Breast epithelium (tissue), 4 donors: ENCODE results near the gene TF. TPM values are rescaled to one million over a fixed set of nuclear protein-coding genes. Genes with fewer than 3 reads are reported as not detected.

Experiments
- DNase-seq, 2 donors: peaks; one replicate each; pipeline ENCODE4 v3.0.0-alpha.2; 2019; ENCODE audit warnings: low spot score in 2 of 2
- H3K27ac ChIP-seq, 2 donors: fragments of 200-600 bp; sonication (generic) in 1 of 2; one replicate each; pipeline ENCODE4 v1.5.1; 2016 to 2019; ENCODE audit warnings: mild to moderate bottlenecking in 1 of 2
- H3K27me3 ChIP-seq, 2 donors: fragments of 200-600 bp; sonication (generic) in 1 of 2; one replicate each; pipeline versions ENCODE4 v1.5.1 to v1.6.0; 2017 to 2019; ENCODE audit warnings: control low read depth in 1 of 2, mild to moderate bottlenecking in 1 of 2
- H3K36me3 ChIP-seq: fragments of 200-600 bp; one replicate; pipeline ENCODE4 v1.5.1; 2019
- H3K4me1 ChIP-seq, 2 donors: fragments of 200-600 bp; sonication (generic); one replicate each; pipeline ENCODE4 v1.5.1; 2016 to 2019; ENCODE audit warnings: control low read depth in 1 of 2
- H3K4me3 ChIP-seq, 3 donors: fragments of 200-600 bp; sonication (generic); 1 replicate in 2 of 3; 2 replicates in 1 of 3; pipeline ENCODE4 v1.5.1; 2016 to 2019; ENCODE audit warnings: mild to moderate bottlenecking in 3 of 3, moderate library complexity in 2 of 3
- H3K9me3 ChIP-seq, 2 donors: fragments of 200-600 bp; sonication (generic) in 1 of 2; one replicate each; pipeline ENCODE4 v1.5.1; 2016 to 2019; ENCODE audit warnings: control low read depth in 1 of 2
- POLR2A ChIP-seq: fragments of 450-650 bp; IDR thresholded peaks from one replicate; pipeline ENCODE4 v1.6.1; 2016; ENCODE audit warnings: antibody characterized with exemption, mild to moderate bottlenecking, moderate library complexity
- POLR2AphosphoS5 ChIP-seq, 3 donors: sonication (generic); formaldehyde crosslinking; IDR thresholded peaks; one replicate each; pipeline ENCODE4 v1.6.1; 2017; ENCODE audit warnings: antibody characterized with exemption in 3 of 3
- intact Hi-C: fragments of 100-400 bp; cut with DNase I; formaldehyde crosslinking; loops from one replicate; pipeline ENCODE4 v1.15.1; 2023; ENCODE audit warnings: low total_unique reads
- total RNA-seq, 3 donors: library from RNA; depleted of rRNA; stranded (reverse); fragments of >200 nt; gene quantifications; one replicate each; pipeline ENCODE4 v1.1.0, GENCODE V29; 2016
- TF ChIP-seq, protein P1 (sequence below), 3 donors: fragments of 450-650 bp; IDR thresholded peaks; one replicate each; pipeline ENCODE4 v1.5.1; 2016 to 2017; ENCODE audit warnings: antibody characterized with exemption in 3 of 3, mild to moderate bottlenecking in 3 of 3, moderate library complexity in 3 of 3

Gene TF
- total RNA-seq, 3 donors from 2014 or later = 6.3 to 22.9 (median 8.5) TPM

DNA sequence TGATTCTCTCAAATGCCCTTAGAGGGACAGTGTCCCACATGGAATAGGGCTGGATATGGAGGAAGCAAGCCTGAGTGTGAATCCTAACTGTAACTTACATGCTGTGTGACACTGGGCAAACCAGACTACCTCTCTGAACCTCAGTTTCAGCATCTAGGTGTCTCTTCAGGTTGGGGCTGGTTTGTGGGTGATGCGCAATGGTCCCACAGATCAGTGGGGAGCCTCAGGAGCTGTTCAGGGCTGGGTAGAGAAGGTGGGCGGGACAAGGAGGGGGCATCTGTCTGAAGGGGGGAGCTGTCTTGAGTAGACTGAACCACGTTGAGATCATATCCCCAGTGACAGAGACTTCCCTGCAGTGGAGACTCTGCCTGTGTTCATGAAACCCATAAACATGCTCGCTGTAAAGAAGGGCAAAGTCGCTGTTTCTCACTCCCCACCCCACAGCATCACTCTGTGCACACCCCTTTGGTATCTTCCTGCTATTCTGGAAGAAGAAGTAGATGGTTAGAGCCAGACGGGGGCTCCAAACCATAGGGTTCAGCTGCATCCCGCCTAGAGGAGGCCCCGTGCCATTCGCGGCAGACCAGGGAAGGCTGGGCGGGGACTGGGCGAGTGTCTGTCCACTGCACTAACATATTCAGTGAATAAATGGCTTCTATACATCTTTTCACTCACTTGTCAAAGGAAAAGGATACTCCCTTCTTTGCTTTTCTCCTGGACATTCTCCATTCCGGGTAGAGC is 87.9 kb downstream of the TF start:
- intact Hi-C loops = no loop called here
- no peak for DNase-seq
- no peaks in the 10 kb centered on the region for H3K27me3 ChIP-seq
- no peak overlapping the region for H3K4me3 ChIP-seq
- TF ChIP-seq, protein P1, sequence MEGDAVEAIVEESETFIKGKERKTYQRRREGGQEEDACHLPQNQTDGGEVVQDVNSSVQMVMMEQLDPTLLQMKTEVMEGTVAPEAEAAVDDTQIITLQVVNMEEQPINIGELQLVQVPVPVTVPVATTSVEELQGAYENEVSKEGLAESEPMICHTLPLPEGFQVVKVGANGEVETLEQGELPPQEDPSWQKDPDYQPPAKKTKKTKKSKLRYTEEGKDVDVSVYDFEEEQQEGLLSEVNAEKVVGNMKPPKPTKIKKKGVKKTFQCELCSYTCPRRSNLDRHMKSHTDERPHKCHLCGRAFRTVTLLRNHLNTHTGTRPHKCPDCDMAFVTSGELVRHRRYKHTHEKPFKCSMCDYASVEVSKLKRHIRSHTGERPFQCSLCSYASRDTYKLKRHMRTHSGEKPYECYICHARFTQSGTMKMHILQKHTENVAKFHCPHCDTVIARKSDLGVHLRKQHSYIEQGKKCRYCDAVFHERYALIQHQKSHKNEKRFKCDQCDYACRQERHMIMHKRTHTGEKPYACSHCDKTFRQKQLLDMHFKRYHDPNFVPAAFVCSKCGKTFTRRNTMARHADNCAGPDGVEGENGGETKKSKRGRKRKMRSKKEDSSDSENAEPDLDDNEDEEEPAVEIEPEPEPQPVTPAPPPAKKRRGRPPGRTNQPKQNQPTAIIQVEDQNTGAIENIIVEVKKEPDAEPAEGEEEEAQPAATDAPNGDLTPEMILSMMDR (IDR thresholded peaks at IDR 0.05) = no peak
- H3K9me3 ChIP-seq = no peaks in the 10 kb centered on the region
- no peaks in the 10 kb centered on the region for H3K36me3 ChIP-seq
- H3K4me1 ChIP-seq = no peaks in the 10 kb centered on the region
- no peak overlapping the region for H3K27ac ChIP-seq

DNA sequence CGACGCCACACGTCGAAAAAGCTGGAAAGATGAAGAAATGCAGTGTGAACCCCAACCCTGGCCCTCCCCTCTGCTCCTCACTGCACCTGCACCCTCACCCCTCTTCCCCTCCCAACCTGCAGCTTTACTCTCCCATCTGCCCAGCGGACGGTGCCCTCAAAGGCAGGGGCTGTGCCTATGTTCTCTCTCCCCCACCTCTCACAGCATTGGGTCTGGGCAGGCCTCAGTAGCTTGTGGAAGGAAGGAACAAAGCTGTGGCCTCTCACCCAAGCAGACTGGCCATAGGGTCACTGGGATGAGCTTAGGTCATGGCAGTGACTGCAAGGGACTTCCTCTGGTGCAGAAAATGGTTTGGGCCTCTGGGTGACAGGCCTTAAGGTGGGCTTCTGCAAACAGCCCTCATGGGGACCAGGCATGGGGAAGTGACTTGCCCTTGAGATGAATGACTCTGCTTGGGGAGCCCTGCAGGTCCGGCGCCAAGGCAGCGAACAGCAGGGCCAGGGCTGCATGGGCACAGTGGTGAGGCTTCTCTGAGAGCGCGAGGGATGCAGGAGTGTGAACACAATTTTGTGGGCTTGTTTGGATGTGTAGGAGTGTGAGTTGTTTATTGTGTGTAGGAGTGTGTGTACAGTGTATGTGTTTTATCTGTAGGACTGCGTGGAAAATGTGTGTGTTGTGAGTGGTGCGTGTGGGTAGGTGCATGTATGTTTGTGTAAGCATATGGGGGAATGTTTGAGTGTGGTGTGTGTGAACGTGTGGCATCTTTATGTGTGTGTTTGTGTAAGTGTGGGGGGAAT is 88.6 kb downstream of the TF start:
- DNase-seq = no peak
- intact Hi-C loops = no loop called here
- Histone ChIP-seq H3K27ac (no peak overlapping the region), H3K4me3 (no peak overlapping the region), H3K4me1 (no peaks in the 10 kb centered on the region), H3K9me3 (no peaks in the 10 kb centered on the region), H3K36me3 (no peaks in the 10 kb centered on the region), H3K27me3 (no peaks in the 10 kb centered on the region)
- TF ChIP-seq POLR2AphosphoS5 (IDR thresholded peaks at IDR 0.05) (no peak), POLR2A (no peak)
- TF ChIP-seq, protein P1 (IDR thresholded peaks at IDR 0.05) = no peak

DNA sequence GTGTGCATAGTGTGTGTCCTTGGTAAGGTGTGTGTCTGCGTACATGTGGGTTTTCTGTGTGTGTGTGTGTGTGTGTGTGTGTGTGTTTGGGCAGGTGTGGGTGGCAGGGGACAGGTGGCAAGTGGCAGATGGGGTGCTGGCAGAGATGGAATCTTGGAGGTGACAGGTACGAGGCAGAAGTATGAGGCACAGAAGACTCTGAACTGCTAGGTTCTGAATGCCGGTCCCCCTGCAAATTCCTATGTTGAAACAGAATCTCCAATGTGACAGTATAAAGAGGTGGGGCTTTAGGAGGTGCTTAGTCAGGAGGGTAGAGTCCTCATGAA is 89.2 kb downstream of the TF start:
- TF ChIP-seq POLR2A = no peak
- TF ChIP-seq POLR2AphosphoS5 (IDR thresholded peaks at IDR 0.05) = no peak
- TF ChIP-seq, protein P1 (IDR thresholded peaks at IDR 0.05) = no peak
- H3K9me3 ChIP-seq = no peaks in the 10 kb centered on the region
- H3K4me3 ChIP-seq = no peak overlapping the region
- H3K4me1 ChIP-seq = no peaks in the 10 kb centered on the region
- no peaks in the 10 kb centered on the region for H3K27me3 ChIP-seq
- intact Hi-C loops = no loop called here
- no peak for DNase-seq
- H3K27ac ChIP-seq = no peak overlapping the region
- H3K36me3 ChIP-seq = no peaks in the 10 kb centered on the region

DNA sequence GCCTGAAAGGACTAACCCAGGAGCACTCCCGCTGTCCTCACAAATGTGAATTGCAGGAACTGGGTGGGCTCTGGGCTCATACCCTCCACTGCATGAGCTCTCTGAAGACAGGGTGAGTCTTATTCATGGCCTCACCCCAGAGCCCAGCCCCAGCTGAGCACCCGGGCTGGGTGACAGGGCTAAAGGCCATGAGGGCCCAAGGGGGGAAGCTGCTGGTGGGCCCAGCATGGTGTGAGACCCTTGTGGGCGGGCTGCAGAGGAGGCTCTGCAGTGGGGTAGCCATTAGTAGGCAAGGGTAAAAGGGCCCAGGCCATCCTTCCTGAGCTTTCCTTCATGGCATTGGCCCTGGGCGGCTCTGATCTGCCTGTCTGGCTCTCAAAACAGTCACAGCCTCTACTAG is 89.8 kb downstream of the TF start:
- intact Hi-C loops = no loop called here
- Histone ChIP-seq H3K9me3 (no peaks in the 10 kb centered on the region), H3K27ac (no peak overlapping the region), H3K27me3 (no peaks in the 10 kb centered on the region), H3K4me3 (no peak overlapping the region), H3K4me1 (no peaks in the 10 kb centered on the region), H3K36me3 (no peaks in the 10 kb centered on the region)
- TF ChIP-seq POLR2A = no peak
- TF ChIP-seq POLR2AphosphoS5 (IDR thresholded peaks at IDR 0.05) = no peak
- TF ChIP-seq, protein P1 (IDR thresholded peaks at IDR 0.05) = no peak
- no peak for DNase-seq

DNA sequence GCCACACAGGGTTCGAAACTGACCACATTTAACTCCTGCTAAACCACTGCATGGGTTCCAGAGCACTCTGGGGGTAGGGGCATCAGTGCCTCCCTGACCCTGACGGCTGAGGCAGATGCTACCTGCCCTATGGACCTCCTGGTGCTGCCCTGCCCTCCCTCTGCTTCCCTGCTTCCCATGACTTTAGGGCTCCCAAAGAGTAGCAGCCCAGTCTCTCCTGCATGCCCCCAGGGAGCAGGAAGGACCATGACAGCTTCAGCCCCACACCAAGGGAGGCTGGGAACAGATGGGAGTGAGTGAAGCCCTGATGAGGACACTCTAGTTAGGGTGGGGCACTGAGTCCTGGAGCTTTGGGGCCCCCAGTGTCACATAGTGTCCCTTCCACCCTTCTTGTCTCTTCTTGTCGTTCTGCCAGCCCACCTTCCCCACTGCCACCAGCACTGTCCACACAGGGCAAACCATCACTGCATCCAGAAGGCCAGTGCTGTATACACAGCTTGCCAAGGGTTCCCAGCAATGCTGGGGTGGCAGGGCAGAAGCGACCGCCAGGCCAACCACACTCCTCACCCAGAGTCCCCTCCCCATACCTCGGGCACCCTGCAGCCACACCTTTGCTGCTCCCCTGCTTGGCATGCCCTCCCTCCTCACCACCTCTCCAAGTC is 90.4 kb downstream of the TF start:
- Histone ChIP-seq H3K27ac (no peak overlapping the region), H3K9me3 (no peaks in the 10 kb centered on the region), H3K36me3 (no peaks in the 10 kb centered on the region), H3K4me3 (no peak overlapping the region), H3K27me3 (no peaks in the 10 kb centered on the region), H3K4me1 (no peaks in the 10 kb centered on the region)
- no peak for DNase-seq
- intact Hi-C loops = no loop called here
- TF ChIP-seq POLR2A (no peak), POLR2AphosphoS5 (IDR thresholded peaks at IDR 0.05) (no peak)
- TF ChIP-seq, protein P1 (IDR thresholded peaks at IDR 0.05) = no peak
